Fibroblast of skin of left biceps (primary cell): Measurements from ENCODE around the gene IGFALS.
A peak's percentile ranks its signal among the peaks of the same experiment; 100 is the strongest.

Experiments used
- DNase-seq, 2 experiments: peaks; one replicate each; pipeline ENCODE4 v3.0.0-alpha.2; 2013; ENCODE audit warnings: low read depth in 2 of 2

IGFALS gene

GRCh38 chr16:1776991-1777374, 16.5 kb downstream of the IGFALS start:
- DNase-seq = no peak

GRCh38 chr16:1776672-1776955, 16.9 kb downstream of the IGFALS start:
- DNase-seq = no peak

GRCh38 chr16:1775846-1776671, 17.4 kb downstream of the IGFALS start:
- no peak for DNase-seq

- no peak for DNase-seq
Observed at GRCh38 chr16:1775006-1775845, 18.3 kb downstream of the IGFALS start.

GRCh38 chr16:1774448-1774780, 19.1 kb downstream of the IGFALS start:
- DNase-seq = no peak

- no peak for DNase-seq
Observed at GRCh38 chr16:1773703-1774447, 19.6 kb downstream of the IGFALS start.

- peak; percentile 34 to 57 for DNase-seq
Observed at GRCh38 chr16:1772908-1773702, 20.4 kb downstream of the IGFALS start, which contains the start of gene MRPS34. Gene MRPS34, minus strand, starts transcription at chr16:1773134. Its CDS starts 15 bp downstream, at chr16:1773119.

- DNase-seq = no peak
Observed at GRCh38 chr16:1772362-1772907, 21.1 kb downstream of the IGFALS start, which contains the start of gene EME2. Gene EME2, plus strand, starts transcription at chr16:1772810. Its CDS starts 418 bp downstream, at chr16:1773228.

GRCh38 chr16:1771864-1772361, 21.6 kb downstream of the IGFALS start:
- DNase-seq = no peak

GRCh38 chr16:1771188-1771863, 22.2 kb downstream of the IGFALS start, which contains the start of gene NME3:
Gene NME3, minus strand, starts transcription at chr16:1771543. Its CDS starts 9 bp downstream, at chr16:1771534.
- no peak for DNase-seq

GRCh38 chr16:1770328-1771187, 22.9 kb downstream of the IGFALS start:
- DNase-seq = no peak

- no peak for DNase-seq
Observed at GRCh38 chr16:1769402-1770300, 23.9 kb downstream of the IGFALS start.

GRCh38 chr16:1768767-1769401, 24.6 kb downstream of the IGFALS start:
- DNase-seq = no peak

GRCh38 chr16:1768061-1768766, 25.3 kb downstream of the IGFALS start:
- DNase-seq = no peak

GRCh38 chr16:1767116-1767994, 26.1 kb downstream of the IGFALS start:
- no peak for DNase-seq

- no peak for DNase-seq
Observed at GRCh38 chr16:1766701-1767100, 26.8 kb downstream of the IGFALS start.
